DMS114 treated with DMSO at 0.1 percent for 48 hours (cell line): ENCODE results near the gene ZMYND19.
A peak's percentile ranks its signal among the peaks of the same experiment; 100 is the strongest.
"Not testable (repeated sequence)": the region's sequence is repeated elsewhere in the genome, so short reads cannot be mapped to it uniquely, and the experiment has no call there.

Experiments
- DNase-seq: peaks from one replicate; lab custom pipeline; 2025; ENCODE audit not compliant: unreplicated experiment; lab: John Stamatoyannopoulos, UW

ZMYND19 gene

DNA sequence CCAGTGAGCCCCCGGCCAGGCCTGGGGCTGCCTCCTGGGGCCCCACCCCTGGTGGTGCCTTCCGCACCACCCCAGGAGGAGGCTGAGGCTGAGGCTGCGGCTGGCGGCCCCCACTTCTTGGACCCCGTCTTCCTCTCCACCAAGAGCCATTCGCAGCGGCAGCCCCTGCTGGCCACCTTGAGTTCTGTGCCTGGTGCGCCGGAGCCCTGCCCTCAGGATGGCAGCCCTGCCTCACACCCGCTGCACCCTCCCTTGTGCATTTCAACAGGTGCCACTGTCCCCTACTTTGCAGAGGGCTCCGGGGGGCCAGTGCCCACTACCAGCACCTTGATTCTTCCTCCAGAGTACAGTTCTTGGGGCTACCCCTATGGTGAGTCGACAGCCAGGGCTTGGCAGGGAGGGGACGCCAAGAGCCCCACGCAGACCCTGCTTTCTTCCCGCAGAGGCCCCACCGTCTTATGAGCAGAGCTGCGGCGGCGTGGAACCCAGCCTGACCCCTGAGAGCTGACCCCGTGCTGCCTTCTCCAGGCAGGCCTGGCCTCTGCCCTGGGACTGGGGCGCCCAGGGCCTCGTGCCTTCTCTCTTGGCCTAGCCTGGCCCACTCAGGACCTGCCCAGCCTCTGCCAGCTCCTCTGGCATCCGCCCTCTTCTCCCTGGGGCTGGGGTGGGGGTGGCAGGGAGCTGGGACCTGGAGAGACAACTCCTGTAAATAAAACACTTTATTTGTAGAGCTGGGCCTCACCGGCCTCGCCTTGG, 24.5 kb upstream of the ZMYND19 start:
- DNase-seq: no peak

- no peak for DNase-seq
Measured at GRCh38 chr9:137613738-137614523, 23.6 kb upstream of the ZMYND19 start.

DNA sequence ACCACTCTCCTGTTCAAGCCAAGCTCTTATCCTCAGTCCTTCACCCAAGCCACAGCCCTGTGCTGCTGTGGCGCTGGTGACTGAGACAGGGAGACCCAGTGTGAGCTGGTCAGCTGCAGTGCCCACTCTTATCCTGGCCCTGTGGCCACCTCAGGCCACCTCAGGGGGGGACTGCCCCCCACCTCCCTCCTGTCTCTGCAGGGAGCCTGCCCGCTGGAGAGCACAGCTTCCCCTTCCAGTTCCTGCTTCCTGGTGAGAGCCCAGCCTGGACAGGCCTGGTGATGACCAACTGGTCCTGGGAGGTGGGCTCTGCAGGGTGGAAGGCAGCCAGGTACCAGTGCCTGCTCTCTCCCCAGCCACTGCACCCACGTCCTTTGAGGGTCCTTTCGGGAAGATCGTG, 22.9 kb upstream of the ZMYND19 start:
- DNase-seq: no peak

DNA sequence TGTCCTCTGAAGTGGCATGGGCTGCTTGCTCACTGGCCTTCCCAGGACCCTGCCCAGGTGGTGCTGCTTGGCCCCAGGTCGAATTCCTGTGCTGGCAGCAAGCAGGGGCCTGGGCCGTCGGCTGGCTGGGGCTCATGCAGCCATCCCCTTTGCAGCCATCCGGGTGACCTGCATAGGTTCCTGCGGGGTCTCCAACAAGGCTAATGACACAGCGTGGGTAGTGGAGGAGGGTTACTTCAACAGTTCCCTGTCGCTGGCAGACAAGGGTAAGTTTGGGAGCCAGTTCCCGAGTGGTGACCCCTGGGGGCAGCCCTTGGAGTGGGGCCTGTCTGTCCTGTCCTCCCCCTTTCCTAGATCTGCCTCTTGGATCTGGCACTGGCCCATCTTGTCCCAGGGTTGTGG, 22.4 kb upstream of the ZMYND19 start:
- no peak for DNase-seq

GRCh38 chr9:137611623-137612609, 21.6 kb upstream of the ZMYND19 start:
- no peak for DNase-seq

GRCh38 chr9:137610944-137611343, 20.6 kb upstream of the ZMYND19 start:
- no peak for DNase-seq

DNA sequence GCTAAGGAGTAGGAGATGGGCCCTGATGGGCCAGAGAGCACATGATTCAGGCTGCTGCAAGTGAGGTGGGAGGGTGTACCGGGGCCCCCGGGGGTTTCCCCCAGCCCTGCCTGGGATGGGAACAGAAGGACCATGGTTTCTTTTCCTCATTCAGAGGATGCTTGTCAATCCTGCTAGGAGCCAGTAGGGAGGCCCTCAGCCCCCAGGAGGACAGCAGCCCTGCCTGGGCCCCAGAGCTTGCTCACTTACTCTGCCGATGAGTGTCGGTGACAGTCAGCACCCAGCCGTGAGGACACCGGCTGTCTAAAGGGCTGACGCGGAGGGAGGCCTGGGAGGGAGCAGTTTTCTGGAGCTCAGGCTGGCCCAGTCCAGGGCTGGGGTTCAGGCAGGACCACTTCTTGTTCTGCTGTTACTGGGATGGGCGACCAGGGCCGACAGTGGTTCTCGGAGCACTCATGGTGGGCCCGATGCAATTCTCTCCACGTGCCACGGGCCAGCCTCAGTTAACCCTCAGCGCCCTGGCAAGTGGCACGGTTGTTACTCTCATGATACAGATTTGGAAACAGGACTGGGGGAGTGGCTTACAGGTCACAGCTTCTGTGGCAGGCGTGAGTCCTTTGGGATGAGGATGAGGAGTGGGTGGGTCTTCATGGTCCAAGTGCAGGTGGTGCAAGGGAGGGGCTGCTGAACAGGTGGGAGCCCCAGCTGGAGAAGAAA, 17.0 kb upstream of the ZMYND19 start:
- no peak for DNase-seq

DNA sequence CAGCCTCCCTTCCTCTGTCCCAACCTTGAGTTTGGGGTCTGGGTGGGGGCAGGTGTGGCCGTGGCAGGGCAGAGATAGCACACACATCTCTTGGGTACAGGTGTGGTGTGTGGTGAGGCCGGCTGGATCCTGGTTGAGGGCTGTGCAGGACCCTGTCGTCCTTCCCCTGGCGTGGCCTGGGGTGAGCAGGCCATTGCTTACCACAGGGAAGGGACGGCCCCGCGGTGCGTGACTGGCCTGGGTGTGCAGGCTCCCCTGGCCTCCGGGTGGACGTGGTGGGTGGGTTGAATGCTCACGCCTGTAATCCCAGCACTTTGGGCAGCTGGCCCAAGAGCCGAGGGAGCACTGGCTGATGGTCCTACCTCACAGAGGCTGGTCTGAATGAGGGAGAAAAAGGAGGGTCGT, 16.4 kb upstream of the ZMYND19 start:
- DNase-seq: no peak

DNA sequence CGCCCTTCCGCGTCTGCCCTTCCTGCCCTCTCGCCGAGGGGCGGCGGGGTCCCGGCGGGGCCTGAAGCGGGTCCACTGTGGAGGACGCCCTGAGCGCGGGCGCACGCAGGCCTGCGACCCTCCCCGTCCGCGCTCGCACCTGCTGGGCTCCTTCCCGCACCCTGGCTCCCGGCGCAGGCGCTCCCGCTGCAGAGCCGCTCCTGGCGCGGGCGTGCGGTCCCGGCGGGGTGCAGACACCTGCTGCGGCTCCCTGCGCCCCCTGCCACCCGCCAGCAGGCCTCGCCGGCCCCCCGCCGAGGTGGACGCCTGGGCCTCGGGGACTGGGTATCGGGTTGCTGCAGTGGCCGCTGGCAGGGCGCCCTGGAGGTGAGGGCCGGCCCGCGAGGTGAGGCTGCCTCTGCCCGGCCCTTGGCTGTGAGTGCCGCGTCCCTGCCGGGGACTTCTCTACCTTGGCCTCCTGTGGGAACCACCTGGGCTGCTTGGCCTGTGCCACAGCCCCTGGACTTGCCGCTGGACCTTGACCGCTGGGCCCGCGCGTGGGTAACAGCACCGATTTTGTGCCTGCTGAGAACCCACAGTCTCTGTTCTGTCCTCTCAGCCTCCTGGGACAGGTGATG, 15.8 kb upstream of the ZMYND19 start:
- DNase-seq: no peak

DNA sequence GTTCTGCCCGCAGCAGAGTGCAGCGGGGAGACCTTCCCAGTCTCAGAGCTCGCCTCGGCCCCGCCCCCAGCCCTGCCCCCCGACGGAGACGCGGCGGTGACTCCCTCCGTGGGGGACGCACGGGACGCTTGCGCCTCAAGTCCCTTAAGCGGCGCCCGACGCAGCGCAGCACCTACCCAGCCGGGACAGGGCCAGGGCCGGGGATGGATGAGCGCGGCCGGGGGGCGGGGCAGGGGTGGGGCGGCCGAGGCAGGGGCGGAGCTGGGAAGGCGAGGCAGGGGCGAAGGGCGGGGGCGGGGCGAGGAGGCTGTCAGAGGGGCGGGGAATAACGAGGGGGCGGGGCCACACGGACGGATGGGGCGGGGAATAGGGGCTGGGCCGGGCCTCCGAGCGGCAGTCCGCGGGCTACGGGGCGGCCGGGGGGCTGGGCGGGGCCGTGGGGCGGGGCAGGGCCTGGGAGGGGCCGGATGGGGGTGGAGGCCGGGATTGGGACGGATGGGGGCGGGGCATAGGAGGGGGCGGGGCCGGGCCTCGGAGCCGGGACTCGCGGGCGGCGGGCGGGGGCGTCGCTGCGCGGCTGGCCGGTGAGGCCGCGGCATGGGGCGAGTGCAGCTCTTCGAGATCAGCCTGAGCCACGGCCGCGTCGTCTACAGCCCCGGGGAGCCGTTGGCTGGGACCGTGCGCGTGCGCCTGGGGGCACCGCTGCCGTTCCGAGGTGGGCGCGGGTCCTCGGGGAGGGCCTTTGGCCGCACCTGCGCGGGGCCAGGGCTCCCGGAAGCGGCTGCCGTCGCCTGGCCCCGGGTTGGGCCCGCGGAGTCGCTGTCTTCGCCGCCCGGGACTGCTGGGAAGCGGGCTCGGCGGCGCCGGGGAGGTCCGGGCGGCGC, 15.1 kb upstream of the ZMYND19 start, which contains the start of gene ARRDC1:
TSS of gene ARRDC1 (plus strand) at position 566 of the 884 bp plus-strand sequence. CDS start at position 598, 32 bp downstream.
- DNase-seq: peak; percentile 38

DNA sequence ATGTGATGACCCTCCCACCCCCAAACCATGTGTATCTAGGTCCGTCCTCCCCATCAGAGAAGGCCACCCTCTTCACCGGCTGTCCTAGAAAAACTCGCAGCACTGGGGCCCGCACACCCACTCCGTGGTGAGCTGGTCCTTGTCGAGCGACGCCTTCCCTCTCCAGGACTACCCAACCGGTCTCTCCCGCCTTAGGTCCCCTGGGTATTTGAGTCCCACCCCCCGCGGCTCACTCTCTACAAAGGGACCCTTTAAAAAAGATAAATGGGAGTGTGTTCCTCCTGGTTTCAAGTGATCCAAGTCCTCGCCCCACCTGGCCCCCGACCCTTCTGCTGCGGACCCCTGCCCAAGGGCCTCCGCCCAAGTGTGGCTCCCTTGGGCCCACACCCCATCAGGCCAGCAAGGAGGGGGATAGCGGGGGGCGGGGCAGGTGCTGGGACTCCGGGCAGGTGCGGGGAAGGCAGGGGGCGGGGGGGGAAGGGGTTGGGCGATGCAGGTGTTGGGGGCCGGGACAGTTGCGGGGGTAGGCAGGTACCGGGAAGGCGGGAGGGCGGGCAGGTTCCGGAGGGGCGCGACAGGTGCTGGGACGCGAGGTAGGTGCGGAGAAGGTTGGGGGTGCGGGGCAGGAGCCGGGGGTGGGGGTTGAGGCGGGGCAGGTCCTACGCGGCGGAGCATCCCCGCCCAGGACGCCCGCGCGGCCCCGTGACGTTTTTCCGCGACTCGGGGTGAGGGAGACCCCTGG, 14.2 kb upstream of the ZMYND19 start:
- no peak for DNase-seq

DNA sequence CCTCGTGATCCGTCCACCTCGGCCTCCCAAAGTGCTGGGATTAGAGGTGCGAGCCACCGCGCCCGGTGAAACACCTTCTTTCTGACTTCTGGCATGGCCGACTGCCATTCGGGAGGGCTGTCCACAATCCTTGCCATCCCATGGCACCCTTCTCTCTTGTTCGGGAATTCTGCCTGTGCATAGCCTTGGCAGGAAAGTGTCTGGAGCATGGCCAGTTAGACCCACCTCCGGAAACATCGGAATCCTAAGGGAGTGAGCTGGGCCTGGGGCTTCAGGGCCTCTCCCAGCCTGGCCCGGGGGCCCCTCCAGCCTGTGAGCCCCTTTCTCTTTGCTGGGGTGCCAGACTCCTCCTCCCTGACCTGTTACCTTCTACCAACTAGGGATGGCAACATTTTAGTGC, 13.6 kb upstream of the ZMYND19 start:
- DNase-seq: no peak

- no peak for DNase-seq
Measured at GRCh38 chr9:137602661-137603060, 12.3 kb upstream of the ZMYND19 start.

- DNase-seq: no peak
Measured at GRCh38 chr9:137598943-137599342, 8.6 kb upstream of the ZMYND19 start.

DNA sequence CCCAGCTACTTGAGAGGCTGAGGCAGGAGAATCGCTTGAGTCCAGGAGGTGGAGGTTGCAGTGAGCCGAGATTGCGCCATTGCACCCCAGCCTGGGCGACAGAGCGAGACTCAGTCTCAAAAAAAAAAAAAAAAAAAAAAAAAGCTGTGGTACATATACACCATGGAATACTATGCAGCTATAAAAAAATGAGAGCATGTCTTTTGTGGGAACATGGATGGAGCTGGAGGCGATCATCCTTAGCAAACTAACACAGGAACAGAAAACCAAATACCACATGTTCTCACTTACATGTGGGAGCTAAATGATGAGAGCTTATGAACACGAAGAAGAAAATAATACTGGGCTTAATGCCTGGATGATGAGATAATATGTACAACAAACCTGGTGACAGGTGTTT, 6.3 kb upstream of the ZMYND19 start:
- DNase-seq: not testable (repeated sequence)

DNA sequence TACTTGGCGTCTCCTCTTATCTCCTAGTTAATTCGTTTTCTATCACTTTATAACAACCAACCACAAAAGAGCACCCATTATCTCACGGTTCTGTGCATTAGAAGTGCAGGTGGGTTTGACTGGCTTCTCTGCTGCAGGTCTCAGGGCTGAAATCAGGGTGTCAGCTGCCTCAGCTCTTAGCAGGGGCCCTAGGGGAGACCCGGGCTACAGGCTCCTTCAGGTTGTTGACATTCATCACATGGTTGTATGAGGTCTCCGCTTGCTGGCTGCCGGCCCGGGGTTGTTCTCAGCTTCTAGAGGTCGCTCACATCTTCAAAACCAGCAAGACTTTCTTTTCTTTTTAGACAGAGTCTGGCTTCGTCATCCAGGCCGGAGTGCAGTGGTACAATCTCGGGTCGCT, 2.9 kb upstream of the ZMYND19 start:
- DNase-seq: no peak

DNA sequence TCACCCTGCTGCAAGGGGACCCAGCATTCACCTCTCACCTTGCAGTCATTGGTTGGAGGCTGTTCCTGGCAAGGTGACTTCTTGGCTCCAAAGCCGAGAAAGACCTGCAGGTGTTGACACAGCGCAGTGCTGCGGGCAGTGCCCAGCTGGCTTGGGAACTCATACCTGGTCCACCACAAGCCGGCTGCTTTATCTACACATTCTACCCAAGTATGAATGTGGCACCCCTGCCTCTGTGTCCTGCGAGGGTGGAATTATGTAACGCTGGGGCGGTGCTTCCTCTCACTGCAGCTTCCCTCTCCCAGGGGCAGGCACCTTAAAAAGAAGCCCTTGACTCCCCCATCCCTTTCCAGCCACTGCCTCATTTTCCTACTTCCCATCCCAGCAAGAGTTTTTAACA, 2.5 kb upstream of the ZMYND19 start:
- no peak for DNase-seq

GRCh38 chr9:137590123-137590468, 216 bp downstream of the ZMYND19 start:
- no peak for DNase-seq
